Brain microvascular endothelial cell (primary cell): ENCODE results near the gene MMP14.
A peak's percentile ranks its signal among the peaks of the same experiment; 100 is the strongest.

ENCODE experiments used
- DNase-seq: peaks from one replicate; pipeline ENCODE4 v3.0.0-alpha.2; 2020
- H3K27ac ChIP-seq: fragments of 250-450 bp; sonication (Bioruptor Pico); 2 replicates; pipeline ENCODE4 v1.5.1; 2020; ENCODE audit warnings: mild to moderate bottlenecking, moderate library complexity
- H3K27me3 ChIP-seq: fragments of 250-450 bp; sonication (Bioruptor Pico); replicated peaks from 2 replicates; pipeline ENCODE4 v1.5.1; 2020; ENCODE audit warnings: mild to moderate bottlenecking
- H3K36me3 ChIP-seq: fragments of 250-450 bp; sonication (Bioruptor Pico); replicated peaks from 2 replicates; pipeline ENCODE4 v1.5.1; 2020; ENCODE audit warnings: mild to moderate bottlenecking
- H3K4me3 ChIP-seq: 2 replicates; pipeline ENCODE4 v1.5.1; 2011; ENCODE audit warnings: low read depth, mild to moderate bottlenecking, control low read depth, low read length, moderate library complexity
- CTCF ChIP-seq: IDR thresholded peaks from 2 replicates; pipeline ENCODE4 v1.5.1; 2011; ENCODE audit warnings: low read depth, mild to moderate bottlenecking, moderate library complexity, low read length, control low read depth, inconsistent platforms; ENCODE audit errors: missing control alignments
- in situ Hi-C: cut with HindIII; loops from 2 replicates; pipeline ENCODE4 v1.10.0; 2017; ENCODE audit warnings: low sequenced_read_pairs, low pct_ligation_motif_present

Gene MMP14

GRCh38 chr14:22887990-22888378 lies 51.6 kb downstream of the MMP14 start:
- no peak for DNase-seq
- Histone ChIP-seq H3K27me3 (no peaks in the 10 kb centered on the region), H3K4me3 (peak overlapping the region; percentile 59), H3K36me3 (no peaks in the 10 kb centered on the region), H3K27ac (no peak overlapping the region)
- in situ Hi-C loops = no loop called here
- TF ChIP-seq CTCF = no peak

- no peaks in the 10 kb centered on the region for H3K36me3 ChIP-seq
- H3K27me3 ChIP-seq = no peaks in the 10 kb centered on the region
- no peak for DNase-seq
- H3K27ac ChIP-seq = no peak overlapping the region
- in situ Hi-C loops = no loop called here
- H3K4me3 ChIP-seq = no peak overlapping the region
- TF ChIP-seq CTCF = no peak
Observed at GRCh38 chr14:22888662-22889061, 52.3 kb downstream of the MMP14 start.

GRCh38 chr14:22890416-22890815 lies 54.0 kb downstream of the MMP14 start:
- DNase-seq = no peak
- no peak for TF ChIP-seq CTCF
- no peaks in the 10 kb centered on the region for H3K36me3 ChIP-seq

GRCh38 chr14:22892488-22892887 lies 56.1 kb downstream of the MMP14 start:
- TF ChIP-seq CTCF = no peak
- DNase-seq = no peak
- in situ Hi-C loops = no loop called here
- H3K27ac ChIP-seq = no peak overlapping the region
- no peak overlapping the region for H3K4me3 ChIP-seq
- H3K36me3 ChIP-seq = no peaks in the 10 kb centered on the region
- H3K27me3 ChIP-seq = no peaks in the 10 kb centered on the region

More at GRCh38 chr14:22890416-22890815, 54.0 kb downstream of the MMP14 start:
- Histone ChIP-seq H3K27me3 (no peaks in the 10 kb centered on the region), H3K4me3 (no peak overlapping the region), H3K27ac (no peak overlapping the region)
- in situ Hi-C loops = no loop called here

GRCh38 chr14:22893706-22894105 lies 57.3 kb downstream of the MMP14 start:
- TF ChIP-seq CTCF = no peak
- DNase-seq = no peak
- Histone ChIP-seq H3K27me3 (no peaks in the 10 kb centered on the region), H3K36me3 (no peaks in the 10 kb centered on the region), H3K4me3 (no peak overlapping the region), H3K27ac (no peak overlapping the region)
- in situ Hi-C loops = no loop called here

- TF ChIP-seq CTCF = no peak
- no peak for DNase-seq
- H3K27me3 ChIP-seq = no peaks in the 10 kb centered on the region
- no peak overlapping the region for H3K27ac ChIP-seq
- no peak overlapping the region for H3K4me3 ChIP-seq
- H3K36me3 ChIP-seq = no peaks in the 10 kb centered on the region
- in situ Hi-C loops = no loop called here
Observed at GRCh38 chr14:22895402-22895801, 59.0 kb downstream of the MMP14 start.
